HepG2 (cell line): ENCODE results near the gene CPED1. TPM values are rescaled to one million over a fixed set of nuclear protein-coding genes. Genes with fewer than 3 reads are reported as not detected.

Experiments used
- ATAC-seq: fragments of 200-7000 bp; cut with Tn5 transposase; 3 replicates; pipeline ENCODE4 v1.9.1; 2020; ENCODE audit warnings: mild to moderate bottlenecking, moderate library complexity
- BruUV-seq: library from RNA; stranded (reverse); fragments of 400-500 nt; replicated peaks from 2 replicates; lab custom pipeline; 2021; lab: Mats Ljungman, UMichigan
- CTCF ChIA-PET: fragments of 300-600 bp; formaldehyde crosslinking; extraction: SDS; loops from one replicate; lab custom pipeline; 2021; ENCODE audit warnings: low total read pairs, inconsistent platforms, low intra/inter-chr PET ratio; lab: Yijun Ruan, JAX
- POLR2A ChIA-PET: fragments of 350-600 bp; sonication (Branson Sonifier 250); formaldehyde crosslinking; loops from one replicate; lab custom pipeline; 2020; ENCODE audit warnings: antibody characterized with exemption, inconsistent platforms; lab: Yijun Ruan, JAX
- DNase-seq: peaks from one replicate; pipeline ENCODE4 v3.0.0-alpha.2; 2015; ENCODE audit warnings: low spot score
- FAIRE-seq: peaks from 3 replicates; lab custom pipeline; 2011; peaks lifted over from hg19 to GRCh38; lab: Jason Lieb, UNC
- H2AFZ ChIP-seq: one replicate; pipeline ENCODE4 v1.6.1; 2011; ENCODE audit warnings: low read length, inconsistent platforms
- H3K27ac ChIP-seq: fragments of 300-600 bp; 3 replicates; pipeline ENCODE4 v1.8.0; 2011; ENCODE audit warnings: mixed run types, mild to moderate bottlenecking, mixed read lengths, low read length, inconsistent platforms; ENCODE audit not compliant: insufficient read depth; ENCODE audit errors: extremely low read length
- H3K27me3 ChIP-seq, 2 experiments: fragments of 200-600 bp in 1 of 2; 2 replicates in 1 of 2; 3 replicates in 1 of 2; pipeline versions ENCODE4 v1.6.0 to v1.8.0; 2011; ENCODE audit warnings: low read length in 2 of 2, mild to moderate bottlenecking in 2 of 2, moderate library complexity in 2 of 2, inconsistent platforms in 1 of 2; ENCODE audit not compliant: insufficient read depth in 2 of 2, control insufficient read depth in 1 of 2
- H3K36me3 ChIP-seq, 2 experiments: fragments of 200-600 bp in 1 of 2; replicated peaks in 1 of 2; 2 replicates in 1 of 2; 3 replicates in 1 of 2; pipeline versions ENCODE4 v1.5.1 to v1.8.0; 2011; ENCODE audit warnings: low read length in 2 of 2, inconsistent platforms in 1 of 2; ENCODE audit not compliant: insufficient read depth in 2 of 2, control insufficient read depth in 1 of 2
- H3K4me1 ChIP-seq: 2 replicates; pipeline ENCODE4 v1.5.1; 2012; ENCODE audit warnings: low read length, inconsistent platforms; ENCODE audit not compliant: insufficient read depth
- H3K4me2 ChIP-seq: 2 replicates; pipeline ENCODE4 v1.6.0; 2011; ENCODE audit warnings: low read depth, low read length, inconsistent platforms
- H3K4me3 ChIP-seq, 3 experiments: fragments of 200-600 bp in 1 of 3; sonication (generic), shearing (Covaris generic) in 1 of 3; replicated peaks in 1 of 3; 2 replicates each; pipeline ENCODE4 v1.5.1; 2011 to 2016; ENCODE audit warnings: low read length in 3 of 3, inconsistent platforms in 2 of 3, low read depth in 2 of 3, mild to moderate bottlenecking in 2 of 3, control low read depth in 1 of 3, mixed read lengths in 1 of 3; ENCODE audit not compliant: insufficient read depth in 1 of 3
- H3K79me2 ChIP-seq: one replicate; pipeline ENCODE4 v1.6.1; 2011; ENCODE audit warnings: low read length, inconsistent platforms; ENCODE audit not compliant: insufficient read depth
- H3K9ac ChIP-seq: 2 replicates; pipeline ENCODE4 v1.6.0; 2011; ENCODE audit warnings: mild to moderate bottlenecking, low read depth, low read length, inconsistent platforms; ENCODE audit not compliant: insufficient read depth
- H3K9me3 ChIP-seq: 2 replicates; pipeline ENCODE4 v1.5.1; 2012; ENCODE audit warnings: mild to moderate bottlenecking, low read length
- H4K20me1 ChIP-seq: 2 replicates; pipeline ENCODE4 v1.6.0; 2011; ENCODE audit warnings: inconsistent platforms, mild to moderate bottlenecking, low read length, moderate library complexity; ENCODE audit not compliant: insufficient read depth
- ATF2 ChIP-seq: sonication (generic); formaldehyde crosslinking; IDR thresholded peaks from 2 replicates; pipeline ENCODE4 v1.4.0; 2020; ENCODE audit warnings: missing genetic modification reagents
- GFI1 ChIP-seq: sonication (generic); formaldehyde crosslinking; IDR thresholded peaks from 2 replicates; pipeline ENCODE4 v1.5.0; 2020; ENCODE audit warnings: missing genetic modification reagents, mild to moderate bottlenecking, borderline replicate concordance
- KLF16 ChIP-seq, 2 experiments: sonication (generic) in 1 of 2; formaldehyde crosslinking in 1 of 2; IDR thresholded peaks; 2 replicates each; pipeline versions ENCODE4 v1.6.1 to v1.8.0; 2016 to 2023; ENCODE audit warnings: missing genetic modification reagents in 2 of 2, missing compliant biosample characterization in 1 of 2
- REPIN1 ChIP-seq: sonication (generic); formaldehyde crosslinking; IDR thresholded peaks from 2 replicates; pipeline ENCODE4 v1.8.0; 2022; ENCODE audit warnings: missing genetic modification reagents, low read depth, mild to moderate bottlenecking, borderline replicate concordance
- RXRB ChIP-seq: IDR thresholded peaks from 2 replicates; pipeline ENCODE4 v1.6.1; 2016; ENCODE audit warnings: borderline replicate concordance, missing genetic modification reagents, missing compliant biosample characterization
- SIX4 ChIP-seq: sonication (generic); formaldehyde crosslinking; IDR thresholded peaks from 2 replicates; pipeline ENCODE4 v1.4.0; 2020; ENCODE audit warnings: missing genetic modification reagents
- SMAD3 ChIP-seq: sonication (generic); formaldehyde crosslinking; IDR thresholded peaks from 2 replicates; pipeline ENCODE4 v1.4.0; 2020; ENCODE audit warnings: missing genetic modification reagents
- SP5 ChIP-seq: IDR thresholded peaks from 2 replicates; pipeline ENCODE4 v1.6.1; 2016; ENCODE audit warnings: low read depth, borderline replicate concordance
- ZMYM4 ChIP-seq: sonication (generic); formaldehyde crosslinking; IDR thresholded peaks from 2 replicates; pipeline ENCODE4 v1.8.1; 2023; ENCODE audit warnings: mild to moderate bottlenecking, missing genetic modification reagents
- ZNF354B ChIP-seq: sonication (generic); formaldehyde crosslinking; IDR thresholded peaks from 2 replicates; pipeline ENCODE4 v1.8.0; 2022; ENCODE audit warnings: mild to moderate bottlenecking, missing genetic modification reagents
- ZNF547 ChIP-seq: sonication (generic); formaldehyde crosslinking; IDR thresholded peaks from 2 replicates; pipeline ENCODE4 v1.5.1; 2020; ENCODE audit warnings: mild to moderate bottlenecking, missing genetic modification reagents
- ZNF660 ChIP-seq: sonication (generic); formaldehyde crosslinking; IDR thresholded peaks from 2 replicates; pipeline ENCODE4 v1.5.1; 2020; ENCODE audit warnings: mild to moderate bottlenecking, low read depth, missing genetic modification reagents, borderline replicate concordance
- WGBS: methylation state at CpG from one replicate; pipeline ENCODE4 v1.1.6; 2017; ENCODE audit warnings: low lambda C conversion rate; 5-methylcytosine and 5-hydroxymethylcytosine counted together
- in situ Hi-C: cut with HindIII; loops from 2 replicates; pipeline ENCODE4 v1.10.0; 2017; ENCODE audit warnings: low pct_unique_long_range_greater_than_20kb; ENCODE audit not compliant: extremely low pct_ligation_motif_present
- intact Hi-C: fragments of 100-400 bp; cut with micrococcal nuclease; formaldehyde crosslinking; loops from one replicate; pipeline ENCODE4 v1.10.0; 2022; ENCODE audit not compliant: unreplicated experiment
- polyA plus RNA-seq, 8 experiments: library from polyadenylated mRNA; depleted of rRNA in 3 of 8; stranded (reverse) in 7 of 8; unstranded in 1 of 8; fragments of >200 nt; fragmentation: Illumina TruSeq in 4 of 8; extraction: Trizol in 4 of 8; gene quantifications; 2 replicates each; pipeline versions ENCODE4 v1.2.1 to v1.2.3, GENCODE V29; 2011 to 2016; ENCODE audit warnings: low read depth in 4 of 8, missing spikeins in 1 of 8, mixed read lengths in 1 of 8; ENCODE audit not compliant: insufficient read depth in 1 of 8
- total RNA-seq, 5 experiments: library from RNA; depleted of rRNA; stranded (reverse); fragments of >200 nt; fragmentation: Illumina TruSeq; extraction: Trizol; gene quantifications; 2 replicates each; pipeline ENCODE4 v1.2.3, GENCODE V29; 2016; ENCODE audit warnings: low read depth in 1 of 5
- TF ChIP-seq, protein P1 (sequence below): sonication (generic); formaldehyde crosslinking; IDR thresholded peaks from 2 replicates; pipeline ENCODE4 v1.4.0; 2020; ENCODE audit warnings: missing genetic modification reagents, borderline replicate concordance
- TF ChIP-seq, protein P2 (sequence below): sonication (generic); formaldehyde crosslinking; IDR thresholded peaks from 2 replicates; pipeline ENCODE4 v1.5.0; 2020; ENCODE audit warnings: missing genetic modification reagents
- TF ChIP-seq, protein P3 (sequence below): sonication (generic); formaldehyde crosslinking; IDR thresholded peaks from 2 replicates; pipeline ENCODE4 v1.4.0; 2020; ENCODE audit warnings: mild to moderate bottlenecking, missing genetic modification reagents, borderline replicate concordance

Gene CPED1
- total and polyA plus RNA-seq, 2 of the 13 experiments (the other 11 are each of a cell fraction or from before 2014, with no cell fraction given): 11.5 to 27.0 TPM

DNA sequence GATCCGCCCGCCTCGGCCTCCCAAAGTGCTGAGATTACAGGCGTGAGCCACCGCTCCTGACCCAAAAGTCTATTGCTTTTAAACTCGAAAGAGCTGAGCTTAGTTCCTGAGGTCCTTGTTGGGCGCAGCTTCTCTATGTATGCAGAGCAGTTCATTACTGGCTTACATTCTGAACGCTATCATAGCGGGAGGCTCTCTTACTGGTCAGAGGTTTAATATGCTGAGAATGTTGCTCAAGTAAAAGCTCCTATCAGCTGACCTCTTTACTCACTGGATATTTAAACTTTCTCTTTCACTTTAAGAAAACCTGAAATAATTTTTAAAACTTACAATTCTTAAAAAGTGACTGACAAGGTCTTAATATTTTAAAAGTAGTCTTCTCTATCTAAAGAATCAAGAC lies 179.5 kb downstream of the CPED1 start (continued):
- TF ChIP-seq, protein P1, sequence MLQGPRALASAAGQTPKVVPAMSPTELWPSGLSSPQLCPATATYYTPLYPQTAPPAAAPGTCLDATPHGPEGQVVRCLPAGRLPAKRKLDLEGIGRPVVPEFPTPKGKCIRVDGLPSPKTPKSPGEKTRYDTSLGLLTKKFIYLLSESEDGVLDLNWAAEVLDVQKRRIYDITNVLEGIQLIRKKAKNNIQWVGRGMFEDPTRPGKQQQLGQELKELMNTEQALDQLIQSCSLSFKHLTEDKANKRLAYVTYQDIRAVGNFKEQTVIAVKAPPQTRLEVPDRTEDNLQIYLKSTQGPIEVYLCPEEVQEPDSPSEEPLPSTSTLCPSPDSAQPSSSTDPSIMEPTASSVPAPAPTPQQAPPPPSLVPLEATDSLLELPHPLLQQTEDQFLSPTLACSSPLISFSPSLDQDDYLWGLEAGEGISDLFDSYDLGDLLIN (CRISPR knock-in tag): no peak
- TF ChIP-seq ZNF547 (CRISPR knock-in tag): no peak

DNA sequence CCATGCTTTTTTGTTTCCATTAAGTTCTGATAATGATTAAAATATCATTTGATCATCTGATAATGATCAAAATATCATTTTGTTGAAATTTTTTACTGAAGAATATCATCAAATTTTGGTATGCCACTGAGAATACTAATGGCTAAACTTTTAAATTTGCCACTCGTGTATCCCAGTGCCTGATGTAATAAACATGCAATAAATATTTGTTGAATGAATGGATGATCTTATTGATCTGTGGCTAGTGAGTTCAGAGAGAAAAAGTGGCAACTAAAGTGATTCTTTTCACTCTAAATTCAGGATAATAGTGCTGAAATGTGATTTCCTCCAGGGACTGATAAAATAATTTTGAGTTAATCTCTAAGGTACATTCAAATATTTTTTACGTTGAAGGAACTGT lies 181.0 kb downstream of the CPED1 start:
- H3K4me3 ChIP-seq: no peak overlapping the region
- no TSS peak for BruUV-seq
- no peaks in the 10 kb centered on the region for H4K20me1 ChIP-seq
- FAIRE-seq (no peak), DNase-seq (no peak), ATAC-seq (no peak)
- no peaks in the 10 kb centered on the region for H3K9me3 ChIP-seq
- H3K79me2 ChIP-seq: no peaks in the 10 kb centered on the region
- no peak overlapping the region for H3K4me2 ChIP-seq
- H3K36me3 ChIP-seq: no peaks in the 10 kb centered on the region
- intact Hi-C loops (no loop called here), in situ Hi-C loops (no loop called here)
- no peaks in the 10 kb centered on the region for H3K4me1 ChIP-seq
- no peaks in the 10 kb centered on the region for H3K27me3 ChIP-seq
- WGBS: 43% methylated on average over 2 of the region's 2 CpGs
- CTCF ChIA-PET: no interaction called here
- H3K27ac ChIP-seq: no peak overlapping the region
- H2AFZ ChIP-seq: no peak overlapping the region
- H3K9ac ChIP-seq: no peak overlapping the region
- POLR2A ChIA-PET: no interaction called here
- TF ChIP-seq, protein P2, sequence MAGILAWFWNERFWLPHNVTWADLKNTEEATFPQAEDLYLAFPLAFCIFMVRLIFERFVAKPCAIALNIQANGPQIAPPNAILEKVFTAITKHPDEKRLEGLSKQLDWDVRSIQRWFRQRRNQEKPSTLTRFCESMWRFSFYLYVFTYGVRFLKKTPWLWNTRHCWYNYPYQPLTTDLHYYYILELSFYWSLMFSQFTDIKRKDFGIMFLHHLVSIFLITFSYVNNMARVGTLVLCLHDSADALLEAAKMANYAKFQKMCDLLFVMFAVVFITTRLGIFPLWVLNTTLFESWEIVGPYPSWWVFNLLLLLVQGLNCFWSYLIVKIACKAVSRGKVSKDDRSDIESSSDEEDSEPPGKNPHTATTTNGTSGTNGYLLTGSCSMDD: no peak
- TF ChIP-seq SP5 (CRISPR knock-in tag): no peak
- no peak for TF ChIP-seq SMAD3
- TF ChIP-seq RXRB (CRISPR knock-in tag): no peak
- TF ChIP-seq SIX4 (CRISPR knock-in tag): no peak
- no peak for TF ChIP-seq REPIN1 (CRISPR knock-in tag)
- TF ChIP-seq KLF16 (CRISPR knock-in tag; IDR thresholded peaks at IDR 0.05): no peak
- TF ChIP-seq, protein P3, sequence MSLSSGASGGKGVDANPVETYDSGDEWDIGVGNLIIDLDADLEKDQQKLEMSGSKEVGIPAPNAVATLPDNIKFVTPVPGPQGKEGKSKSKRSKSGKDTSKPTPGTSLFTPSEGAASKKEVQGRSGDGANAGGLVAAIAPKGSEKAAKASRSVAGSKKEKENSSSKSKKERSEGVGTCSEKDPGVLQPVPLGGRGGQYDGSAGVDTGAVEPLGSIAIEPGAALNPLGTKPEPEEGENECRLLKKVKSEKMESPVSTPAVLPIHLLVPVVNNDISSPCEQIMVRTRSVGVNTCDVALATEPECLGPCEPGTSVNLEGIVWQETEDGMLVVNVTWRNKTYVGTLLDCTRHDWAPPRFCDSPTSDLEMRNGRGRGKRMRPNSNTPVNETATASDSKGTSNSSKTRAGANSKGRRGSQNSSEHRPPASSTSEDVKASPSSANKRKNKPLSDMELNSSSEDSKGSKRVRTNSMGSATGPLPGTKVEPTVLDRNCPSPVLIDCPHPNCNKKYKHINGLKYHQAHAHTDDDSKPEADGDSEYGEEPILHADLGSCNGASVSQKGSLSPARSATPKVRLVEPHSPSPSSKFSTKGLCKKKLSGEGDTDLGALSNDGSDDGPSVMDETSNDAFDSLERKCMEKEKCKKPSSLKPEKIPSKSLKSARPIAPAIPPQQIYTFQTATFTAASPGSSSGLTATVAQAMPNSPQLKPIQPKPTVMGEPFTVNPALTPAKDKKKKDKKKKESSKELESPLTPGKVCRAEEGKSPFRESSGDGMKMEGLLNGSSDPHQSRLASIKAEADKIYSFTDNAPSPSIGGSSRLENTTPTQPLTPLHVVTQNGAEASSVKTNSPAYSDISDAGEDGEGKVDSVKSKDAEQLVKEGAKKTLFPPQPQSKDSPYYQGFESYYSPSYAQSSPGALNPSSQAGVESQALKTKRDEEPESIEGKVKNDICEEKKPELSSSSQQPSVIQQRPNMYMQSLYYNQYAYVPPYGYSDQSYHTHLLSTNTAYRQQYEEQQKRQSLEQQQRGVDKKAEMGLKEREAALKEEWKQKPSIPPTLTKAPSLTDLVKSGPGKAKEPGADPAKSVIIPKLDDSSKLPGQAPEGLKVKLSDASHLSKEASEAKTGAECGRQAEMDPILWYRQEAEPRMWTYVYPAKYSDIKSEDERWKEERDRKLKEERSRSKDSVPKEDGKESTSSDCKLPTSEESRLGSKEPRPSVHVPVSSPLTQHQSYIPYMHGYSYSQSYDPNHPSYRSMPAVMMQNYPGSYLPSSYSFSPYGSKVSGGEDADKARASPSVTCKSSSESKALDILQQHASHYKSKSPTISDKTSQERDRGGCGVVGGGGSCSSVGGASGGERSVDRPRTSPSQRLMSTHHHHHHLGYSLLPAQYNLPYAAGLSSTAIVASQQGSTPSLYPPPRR (CRISPR knock-in tag): no peak
- TF ChIP-seq GFI1: no peak
- no peak for TF ChIP-seq ZNF660
- TF ChIP-seq ATF2 (CRISPR knock-in tag): no peak
- no peak for TF ChIP-seq ZMYM4 (CRISPR knock-in tag)
- TF ChIP-seq ZNF354B: no peak
